Measurements from ENCODE around the gene GPC5. TPM values are rescaled to one million over a fixed set of nuclear protein-coding genes. Genes with fewer than 3 reads are reported as not detected.

GPC5 gene
- total and polyA plus RNA-seq, 2 of the 8 experiments (the other 6 are each of a cell fraction or from before 2014, with no cell fraction given), result 0.20 to 0.39 TPM

GRCh38 chr13:92661406-92661805 is 1263.0 kb downstream of the GPC5 start:
- no peak for FAIRE-seq
- H3K14ac ChIP-seq (ENCODE audit: insufficient read length), result no peak overlapping the region
- ChIA-PET POLR2A (ENCODE audit: partially characterized antibody) (no interaction called here), CTCF (ENCODE audit: partially characterized antibody) (no interaction called here)
- no peak overlapping the region for H3K4me2 ChIP-seq (ENCODE audit: insufficient read depth in 1 of 2, low read depth in 2 of 2, low read length in 2 of 2)
- no peak for DNase-seq (ENCODE audit: low read depth in 1 of 2, low spot score in 2 of 2)
- H4K91ac ChIP-seq (replicated peaks; ENCODE audit: insufficient read length, low read length), result no peak overlapping the region
- no peak overlapping the region for H2BK20ac ChIP-seq (ENCODE audit: low read length)
- no peak overlapping the region for H3K56ac ChIP-seq (replicated peaks; ENCODE audit: insufficient read length, low read depth, low read length)
- H4K8ac ChIP-seq (ENCODE audit: extremely low read depth, insufficient read depth, low read length), result no peak overlapping the region
- no peak overlapping the region for H3K4me3 ChIP-seq (ENCODE audit: extremely low read depth in 1 of 4, insufficient read depth in 2 of 4, low read depth in 3 of 4, low read length in 4 of 4)
- no peak overlapping the region for H2BK15ac ChIP-seq (ENCODE audit: low read length)
- H2AK5ac ChIP-seq (ENCODE audit: low read depth, low read length), result no peak overlapping the region
- H3K4me1 ChIP-seq (replicated peaks in 1 of 4; ENCODE audit: control insufficient read depth in 3 of 4, insufficient read depth in 4 of 4, low read length in 3 of 4), result no peaks in the 10 kb centered on the region
- H2BK12ac ChIP-seq (ENCODE audit: low read depth, low read length), result no peak overlapping the region
- H3K18ac ChIP-seq (ENCODE audit: extremely low read depth, low read length), result no peak overlapping the region
- H3K79me1 ChIP-seq (ENCODE audit: low read depth, low read length), result no peaks in the 10 kb centered on the region
- no peaks in the 10 kb centered on the region for H3K27me3 ChIP-seq (replicated peaks in 1 of 4; ENCODE audit: control insufficient read depth in 3 of 4, extremely low read depth in 1 of 4, insufficient read depth in 3 of 4, low read length in 3 of 4)
- H2AFZ ChIP-seq (ENCODE audit: low read length), result no peak overlapping the region
- H4K20me1 ChIP-seq (replicated peaks in 1 of 2; ENCODE audit: control insufficient read depth in 1 of 2, insufficient read depth in 2 of 2, low read length in 2 of 2), result no peaks in the 10 kb centered on the region
- no peaks in the 10 kb centered on the region for H3K79me2 ChIP-seq (ENCODE audit: control insufficient read depth in 1 of 2, insufficient read depth in 2 of 2, low read length in 2 of 2)
- no peak overlapping the region for H2BK120ac ChIP-seq (replicated peaks; ENCODE audit: low read depth, low read length)
- no peaks in the 10 kb centered on the region for H3K36me3 ChIP-seq (ENCODE audit: control insufficient read depth in 2 of 4, insufficient read depth in 4 of 4, low read length in 3 of 4)
- no peaks in the 10 kb centered on the region for H3K23me2 ChIP-seq (ENCODE audit: low read depth, low read length)
- no peak overlapping the region for H3K23ac ChIP-seq (ENCODE audit: insufficient read length)
- 90% methylated on average over 1 of the region's 1 CpG; no CpG with 5 or more reads in 1 of the 2 experiments for WGBS, 2 experiments (ENCODE audit: extremely low coverage in 1 of 2, insufficient coverage in 1 of 2, insufficient read length in 1 of 2, insufficient replicate concordance in 2 of 2, low coverage in 1 of 2, low lambda C conversion rate in 2 of 2, missing lambda C conversion rate in 1 of 2)
- no peak overlapping the region for H3K27ac ChIP-seq (ENCODE audit: low read depth, low read length)
- H3K9me3 ChIP-seq (ENCODE audit: insufficient read depth in 2 of 2, low read depth in 1 of 2, low read length in 1 of 2), result no peaks in the 10 kb centered on the region
- H3K9ac ChIP-seq (replicated peaks in 1 of 4; ENCODE audit: extremely low read depth in 1 of 4, low read depth in 3 of 4, low read length in 3 of 4), result no peak overlapping the region
- H3K4ac ChIP-seq (replicated peaks; ENCODE audit: insufficient read length, low read depth, low read length), result no peak overlapping the region
- no peak overlapping the region for H2BK5ac ChIP-seq (ENCODE audit: low read depth, low read length)
- H4K5ac ChIP-seq (ENCODE audit: insufficient read length, low read depth, low read length), result no peak overlapping the region
- no peak for TF ChIP-seq RBBP5 (IDR thresholded peaks at IDR 0.05; ENCODE audit: borderline replicate concordance, low read depth, low read length)
- no peak for TF ChIP-seq HDAC6 (IDR thresholded peaks at IDR 0.05; ENCODE audit: low read depth, low read length)
- no peak for TF ChIP-seq CTBP2 (IDR thresholded peaks at IDR 0.05; ENCODE audit: borderline replicate concordance, insufficient read depth, insufficient read length, low read length)
- no peak for TF ChIP-seq KDM5A (IDR thresholded peaks at IDR 0.05; ENCODE audit: low read length)
- no peak for TF ChIP-seq SAP30 (IDR thresholded peaks at IDR 0.05; ENCODE audit: insufficient read depth, insufficient replicate concordance, low read length)
- no peak for TF ChIP-seq EGR1 (IDR thresholded peaks at IDR 0.05; ENCODE audit: borderline replicate concordance, low read depth, low read length)
- no peak for TF ChIP-seq MAX (IDR thresholded peaks at IDR 0.05)
- TF ChIP-seq RXRA (IDR thresholded peaks at IDR 0.05; ENCODE audit: insufficient read depth, low read depth, low read length), result no peak
- TF ChIP-seq CHD1 (IDR thresholded peaks at IDR 0.05; ENCODE audit: low read depth, low read length), result no peak
- TF ChIP-seq YY1 (IDR thresholded peaks at IDR 0.05; ENCODE audit: low read depth, low read length), result no peak
- no peak for TF ChIP-seq RFX5 (IDR thresholded peaks at IDR 0.05; ENCODE audit: borderline replicate concordance, low read depth, low read length)
- no peak for TF ChIP-seq ZNF274 (IDR thresholded peaks at IDR 0.05; ENCODE audit: borderline replicate concordance, extremely low read depth, low read length)
- TF ChIP-seq, protein P1, sequence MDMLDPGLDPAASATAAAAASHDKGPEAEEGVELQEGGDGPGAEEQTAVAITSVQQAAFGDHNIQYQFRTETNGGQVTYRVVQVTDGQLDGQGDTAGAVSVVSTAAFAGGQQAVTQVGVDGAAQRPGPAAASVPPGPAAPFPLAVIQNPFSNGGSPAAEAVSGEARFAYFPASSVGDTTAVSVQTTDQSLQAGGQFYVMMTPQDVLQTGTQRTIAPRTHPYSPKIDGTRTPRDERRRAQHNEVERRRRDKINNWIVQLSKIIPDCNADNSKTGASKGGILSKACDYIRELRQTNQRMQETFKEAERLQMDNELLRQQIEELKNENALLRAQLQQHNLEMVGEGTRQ (IDR thresholded peaks at IDR 0.05; ENCODE audit: low read length), result no peak
- TF ChIP-seq PHF8 (conservative IDR thresholded peaks at IDR 0.05; ENCODE audit: low read depth, low read length), result no peak

Measured in H1 (cell line).